ENCODE data around the gene KIF11.
A peak's percentile ranks its signal among the peaks of the same experiment; 100 is the strongest.

Gene KIF11

DNA sequence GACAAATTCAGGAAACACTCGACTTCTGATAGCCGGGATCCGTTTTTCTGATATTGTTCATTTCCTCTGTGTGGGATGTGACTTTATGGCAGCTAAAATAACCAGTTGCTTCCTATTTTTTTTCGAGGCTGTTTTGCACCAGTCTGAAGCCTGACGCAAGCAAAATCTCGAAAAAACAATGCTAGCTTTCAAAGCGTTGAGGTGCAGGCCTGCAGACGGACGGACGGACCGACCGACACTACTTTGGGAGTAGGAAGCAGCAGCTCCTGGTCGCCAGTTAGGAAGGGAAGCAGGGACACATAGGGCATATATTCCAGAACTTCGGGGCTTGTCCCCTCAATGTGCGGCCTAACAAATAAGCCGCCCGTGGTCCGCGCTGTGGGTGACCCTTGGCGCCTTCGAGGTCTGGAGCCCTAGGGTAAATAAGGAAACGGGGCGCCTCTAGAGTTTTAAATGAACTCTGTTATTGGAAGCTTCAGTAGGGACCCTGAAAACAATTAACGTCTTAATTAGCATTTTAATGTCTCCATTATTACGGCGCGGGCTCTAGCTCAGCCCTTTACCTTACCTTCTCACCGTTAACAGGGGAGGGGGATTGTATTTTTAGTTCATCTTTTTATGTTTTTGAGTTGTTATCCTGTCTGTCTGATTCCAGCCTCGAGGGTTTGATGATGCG, 98.1 kb downstream of the KIF11 start:
- DNase-seq (ENCODE audit: low read depth) = no peak
- H3K4me3 ChIP-seq (ENCODE audit: low read depth, low read length) = no peak overlapping the region
- TF ChIP-seq, protein P1, sequence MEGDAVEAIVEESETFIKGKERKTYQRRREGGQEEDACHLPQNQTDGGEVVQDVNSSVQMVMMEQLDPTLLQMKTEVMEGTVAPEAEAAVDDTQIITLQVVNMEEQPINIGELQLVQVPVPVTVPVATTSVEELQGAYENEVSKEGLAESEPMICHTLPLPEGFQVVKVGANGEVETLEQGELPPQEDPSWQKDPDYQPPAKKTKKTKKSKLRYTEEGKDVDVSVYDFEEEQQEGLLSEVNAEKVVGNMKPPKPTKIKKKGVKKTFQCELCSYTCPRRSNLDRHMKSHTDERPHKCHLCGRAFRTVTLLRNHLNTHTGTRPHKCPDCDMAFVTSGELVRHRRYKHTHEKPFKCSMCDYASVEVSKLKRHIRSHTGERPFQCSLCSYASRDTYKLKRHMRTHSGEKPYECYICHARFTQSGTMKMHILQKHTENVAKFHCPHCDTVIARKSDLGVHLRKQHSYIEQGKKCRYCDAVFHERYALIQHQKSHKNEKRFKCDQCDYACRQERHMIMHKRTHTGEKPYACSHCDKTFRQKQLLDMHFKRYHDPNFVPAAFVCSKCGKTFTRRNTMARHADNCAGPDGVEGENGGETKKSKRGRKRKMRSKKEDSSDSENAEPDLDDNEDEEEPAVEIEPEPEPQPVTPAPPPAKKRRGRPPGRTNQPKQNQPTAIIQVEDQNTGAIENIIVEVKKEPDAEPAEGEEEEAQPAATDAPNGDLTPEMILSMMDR (IDR thresholded peaks at IDR 0.05; ENCODE audit: control insufficient read depth, extremely low read depth, insufficient read depth) = no peak

GRCh38 chr10:92691591-92692079, 98.7 kb downstream of the KIF11 start:
- TF ChIP-seq, protein P1 (IDR thresholded peaks at IDR 0.05; ENCODE audit: control insufficient read depth, extremely low read depth, insufficient read depth) = no peak
- H3K4me3 ChIP-seq (ENCODE audit: low read depth, low read length) = no peak overlapping the region
- DNase-seq (ENCODE audit: low read depth) = no peak

DNA sequence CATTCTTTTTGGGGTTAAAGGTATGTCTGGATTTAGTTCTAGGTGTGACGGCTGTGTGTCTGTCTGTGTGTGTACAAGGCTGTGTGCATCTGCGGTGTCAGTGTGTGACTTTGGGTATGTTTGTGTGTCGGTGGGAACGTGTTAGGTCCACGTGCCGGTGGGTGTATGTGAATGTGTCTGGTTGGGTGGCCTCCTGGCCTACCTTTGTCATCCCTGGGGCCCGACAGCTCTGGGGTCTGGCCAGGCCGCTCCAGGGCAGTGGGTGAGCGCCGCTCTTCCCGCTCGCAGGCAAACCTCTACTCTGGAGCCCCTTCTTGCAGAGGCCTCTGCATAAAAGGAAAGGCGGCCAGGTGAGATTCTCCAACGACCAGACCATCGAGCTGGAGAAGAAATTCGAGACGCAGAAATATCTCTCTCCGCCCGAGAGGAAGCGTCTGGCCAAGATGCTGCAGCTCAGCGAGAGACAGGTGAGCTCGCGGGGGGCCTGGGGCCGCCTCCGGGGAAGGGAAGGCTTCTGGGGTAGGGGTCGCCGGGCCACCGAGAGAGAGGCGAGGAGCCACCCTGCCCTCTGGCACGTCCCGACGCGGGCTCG, 99.2 kb downstream of the KIF11 start:
- TF ChIP-seq, protein P1 (IDR thresholded peaks at IDR 0.05; ENCODE audit: control insufficient read depth, extremely low read depth, insufficient read depth) = no peak
- DNase-seq (ENCODE audit: low read depth) = no peak
- peak overlapping the region; percentile 31; the same call in 1 of the 2 replicates for H3K4me3 ChIP-seq (ENCODE audit: low read depth, low read length)

- DNase-seq (ENCODE audit: low read depth) = peak; percentile 11
- TF ChIP-seq, protein P1 (IDR thresholded peaks at IDR 0.05; ENCODE audit: control insufficient read depth, extremely low read depth, insufficient read depth) = no peak
- H3K4me3 ChIP-seq (ENCODE audit: low read depth, low read length) = peak overlapping the region; percentile 31
These were observed 100.0 kb downstream of the KIF11 start for GRCh38 chr10:92692697-92693533.

GRCh38 chr10:92693534-92693893, 100.6 kb downstream of the KIF11 start:
- TF ChIP-seq, protein P1 (IDR thresholded peaks at IDR 0.05; ENCODE audit: control insufficient read depth, extremely low read depth, insufficient read depth) = no peak
- H3K4me3 ChIP-seq (ENCODE audit: low read depth, low read length) = no peak overlapping the region
- DNase-seq (ENCODE audit: low read depth) = no peak

- no peak overlapping the region for H3K4me3 ChIP-seq (ENCODE audit: low read depth, low read length)
- TF ChIP-seq, protein P1 (IDR thresholded peaks at IDR 0.05; ENCODE audit: control insufficient read depth, extremely low read depth, insufficient read depth) = no peak
- no peak for DNase-seq (ENCODE audit: low read depth)
These were observed 103.0 kb downstream of the KIF11 start for GRCh38 chr10:92695679-92696605.

Data from LNCaP clone FGC (cell line).